EL (cell line): ENCODE results near the gene WASHC2C.
"Not testable (repeated sequence)": the region's sequence is repeated elsewhere in the genome, so short reads cannot be mapped to it uniquely, and the experiment has no call there.

Experiments
- DNase-seq: peaks from one replicate; pipeline ENCODE4 v3.0.0-alpha.2; 2016

The WASHC2C gene

GRCh38 chr10:45726703-45727420 lies at the start of gene WASHC2C:
TSS of gene WASHC2C (plus strand) at chr10:45727266. CDS start at chr10:45727318, 52 bp downstream.
- peak; percentile 83 for DNase-seq

GRCh38 chr10:45678467-45678866 lies 48.6 kb upstream of the WASHC2C start:
- not testable (repeated sequence) for DNase-seq

GRCh38 chr10:45710200-45710796 lies 16.8 kb upstream of the WASHC2C start:
- peak; percentile 8 for DNase-seq

GRCh38 chr10:45711223-45711622 lies 15.8 kb upstream of the WASHC2C start:
- DNase-seq: not testable (repeated sequence)

GRCh38 chr10:45717053-45717452 lies 10.0 kb upstream of the WASHC2C start:
- not testable (repeated sequence) for DNase-seq

- DNase-seq: not testable (repeated sequence)
Observed at GRCh38 chr10:45717642-45718041, 9.4 kb upstream of the WASHC2C start.

GRCh38 chr10:45721503-45721902 lies 5.6 kb upstream of the WASHC2C start:
- not testable (repeated sequence) for DNase-seq

GRCh38 chr10:45723851-45724250 lies 3.2 kb upstream of the WASHC2C start:
- not testable (repeated sequence) for DNase-seq

GRCh38 chr10:45727421-45727965 lies 427 bp downstream of the WASHC2C start:
- not testable (repeated sequence) for DNase-seq

GRCh38 chr10:45734449-45734848 lies 7.4 kb downstream of the WASHC2C start:
- not testable (repeated sequence) for DNase-seq

GRCh38 chr10:45734867-45735266 lies 7.8 kb downstream of the WASHC2C start:
- DNase-seq: not testable (repeated sequence)

- DNase-seq: not testable (repeated sequence)
Observed at GRCh38 chr10:45741559-45741958, 14.5 kb downstream of the WASHC2C start.

GRCh38 chr10:45742014-45742413 lies 14.9 kb downstream of the WASHC2C start:
- not testable (repeated sequence) for DNase-seq

- not testable (repeated sequence) for DNase-seq
Observed at GRCh38 chr10:45751141-45751540, 24.1 kb downstream of the WASHC2C start.

GRCh38 chr10:45752210-45752609 lies 25.1 kb downstream of the WASHC2C start:
- not testable (repeated sequence) for DNase-seq

GRCh38 chr10:45753979-45754495 lies 27.0 kb downstream of the WASHC2C start:
- peak; percentile 41 for DNase-seq

- not testable (repeated sequence) for DNase-seq
Observed at GRCh38 chr10:45755083-45755482, 28.0 kb downstream of the WASHC2C start.

GRCh38 chr10:45756065-45756464 lies 29.0 kb downstream of the WASHC2C start:
- DNase-seq: not testable (repeated sequence)

- not testable (repeated sequence) for DNase-seq
Observed at GRCh38 chr10:45757661-45758396, 30.8 kb downstream of the WASHC2C start.

- DNase-seq: not testable (repeated sequence)
Observed at GRCh38 chr10:45761622-45762021, 34.6 kb downstream of the WASHC2C start.

- DNase-seq: not testable (repeated sequence)
Observed at GRCh38 chr10:45763037-45763436, 36.0 kb downstream of the WASHC2C start.

- DNase-seq: not testable (repeated sequence)
Observed at GRCh38 chr10:45768334-45768733, 41.3 kb downstream of the WASHC2C start.
